CD14-positive monocyte (primary cell): ENCODE data around the gene HDAC4. TPM values are rescaled to one million over a fixed set of nuclear protein-coding genes. Genes with fewer than 3 reads are reported as not detected.

Experiments used
- DNase-seq, 3 donors: peaks; one replicate each; pipeline ENCODE4 v3.0.0-alpha.2; 2011 to 2022
- H2AFZ ChIP-seq: 2 replicates; pipeline ENCODE4 v1.6.0; 2012; ENCODE audit warnings: mild to moderate bottlenecking, low read depth, low read length, inconsistent platforms; ENCODE audit not compliant: insufficient read depth, poor library complexity, severe bottlenecking
- H3K27ac ChIP-seq, 2 donors: 1 replicate in 1 of 2; 2 replicates in 1 of 2; pipeline ENCODE4 v1.5.1; 2012 to 2013; ENCODE audit warnings: low read length in 2 of 2, control low read depth in 1 of 2, inconsistent platforms in 1 of 2, low read depth in 1 of 2, mild to moderate bottlenecking in 1 of 2
- H3K27me3 ChIP-seq, 2 donors: one replicate each; pipeline versions ENCODE4 v1.6.0 to v1.6.1; 2011 to 2013; ENCODE audit warnings: low read length in 2 of 2; ENCODE audit not compliant: control insufficient read depth in 2 of 2, insufficient read depth in 2 of 2
- H3K36me3 ChIP-seq, 2 donors: replicated peaks in 1 of 2; 1 replicate in 1 of 2; 2 replicates in 1 of 2; pipeline versions ENCODE4 v1.5.1 to v1.6.1; 2012 to 2013; ENCODE audit warnings: low read length in 2 of 2, control low read depth in 1 of 2, inconsistent platforms in 1 of 2, mild to moderate bottlenecking in 1 of 2; ENCODE audit not compliant: insufficient read depth in 2 of 2, control insufficient read depth in 1 of 2
- H3K4me1 ChIP-seq, 2 donors: 1 replicate in 1 of 2; 2 replicates in 1 of 2; pipeline versions ENCODE4 v1.5.1 to v1.6.1; 2012 to 2013; ENCODE audit warnings: low read length in 2 of 2, control low read depth in 1 of 2, inconsistent platforms in 1 of 2, mild to moderate bottlenecking in 1 of 2, moderate library complexity in 1 of 2; ENCODE audit not compliant: insufficient read depth in 2 of 2, control insufficient read depth in 1 of 2
- H3K4me2 ChIP-seq: replicated peaks from 2 replicates; pipeline ENCODE3; 2012; ENCODE audit warnings: low read length, moderate library complexity, mild to moderate bottlenecking; ENCODE audit not compliant: poor library complexity, severe bottlenecking; ENCODE audit errors: extremely low read depth
- H3K4me3 ChIP-seq, 3 experiments: fragments of 200-600 bp in 1 of 3; sonication (generic) in 1 of 3; replicated peaks in 1 of 3; 1 replicate in 2 of 3; 2 replicates in 1 of 3; pipeline ENCODE4 v1.5.1; 2011 to 2013; ENCODE audit warnings: low read length in 3 of 3, mild to moderate bottlenecking in 3 of 3, control low read depth in 2 of 3, low read depth in 2 of 3, inconsistent platforms in 1 of 3, moderate library complexity in 1 of 3
- H3K79me2 ChIP-seq: 2 replicates; pipeline ENCODE4 v1.6.0; 2012; ENCODE audit warnings: mild to moderate bottlenecking, control low read depth, inconsistent platforms, low read length, moderate library complexity; ENCODE audit not compliant: insufficient read depth
- H3K9ac ChIP-seq: 2 replicates; pipeline ENCODE4 v1.6.0; 2017; ENCODE audit warnings: low read length, mild to moderate bottlenecking; ENCODE audit not compliant: insufficient read depth, poor library complexity, severe bottlenecking
- H3K9me3 ChIP-seq, 2 donors: replicated peaks in 1 of 2; 1 replicate in 1 of 2; 2 replicates in 1 of 2; pipeline versions ENCODE4 v1.5.1 to v1.6.1; 2012 to 2013; ENCODE audit warnings: low read length in 2 of 2, control low read depth in 1 of 2; ENCODE audit not compliant: control insufficient read depth in 1 of 2, insufficient read depth in 1 of 2
- H4K20me1 ChIP-seq: 2 replicates; pipeline ENCODE4 v1.6.0; 2012; ENCODE audit warnings: mild to moderate bottlenecking, low read length, control low read depth, moderate library complexity; ENCODE audit not compliant: insufficient read depth
- H3K27ac Mint-ChIP-seq, 7 donors: one replicate each; pipeline ENCODE4 v1.8.0; 2020; ENCODE audit warnings: mild to moderate bottlenecking in 7 of 7, mixed read lengths in 7 of 7, moderate library complexity in 6 of 7, inconsistent platforms in 2 of 7
- H3K27me3 Mint-ChIP-seq, 3 donors: one replicate each; pipeline ENCODE4 v1.8.0; 2021 to 2022; ENCODE audit warnings: low read depth in 3 of 3, mild to moderate bottlenecking in 3 of 3, mixed read lengths in 3 of 3, moderate library complexity in 3 of 3, inconsistent platforms in 1 of 3
- H3K36me3 Mint-ChIP-seq, 2 donors: one replicate each; pipeline ENCODE4 v1.8.0; 2020; ENCODE audit warnings: mixed read lengths in 2 of 2, inconsistent platforms in 1 of 2, mild to moderate bottlenecking in 1 of 2
- H3K4me1 Mint-ChIP-seq: one replicate; pipeline ENCODE4 v1.8.0; 2020; ENCODE audit warnings: mild to moderate bottlenecking, mixed read lengths
- H3K4me3 Mint-ChIP-seq, 2 donors: one replicate each; pipeline ENCODE4 v1.8.0; 2020; ENCODE audit warnings: mild to moderate bottlenecking in 2 of 2, mixed read lengths in 2 of 2, moderate library complexity in 1 of 2
- H3K9me3 Mint-ChIP-seq, 7 donors: one replicate each; pipeline ENCODE4 v1.8.0; 2020 to 2022; ENCODE audit warnings: mixed read lengths in 7 of 7, mild to moderate bottlenecking in 6 of 7, moderate library complexity in 6 of 7, inconsistent platforms in 2 of 7
- CTCF ChIP-seq: fragments of 200-600 bp; IDR thresholded peaks from one replicate; pipeline ENCODE4 v1.8.0; 2022; ENCODE audit warnings: antibody characterized with exemption, mild to moderate bottlenecking
- WGBS: methylation state at CpG from one replicate; pipeline ENCODE4 v1.1.5; 2013; ENCODE audit warnings: missing lambda C conversion rate; ENCODE audit not compliant: insufficient coverage; 5-methylcytosine and 5-hydroxymethylcytosine counted together
- intact Hi-C, 2 donors: fragments of 100-400 bp; cut with micrococcal nuclease; formaldehyde crosslinking; loops; one replicate each; pipeline versions ENCODE4 v1.15.0 to v1.15.1; 2023
- polyA plus RNA-seq, 3 donors: library from polyadenylated mRNA; depleted of rRNA in 1 of 3; unstranded in 2 of 3; stranded (reverse) in 1 of 3; fragments of 300-500 nt in 2 of 3; fragments of >200 nt in 1 of 3; fragmentation: Illumina TruSeq in 2 of 3; gene quantifications; 1 replicate in 2 of 3; 2 replicates in 1 of 3; pipeline ENCODE4 v1.2.3, GENCODE V29; 2012 to 2021

Gene HDAC4
- polyA plus RNA-seq, 3 donors: 3.3 to 23.0 (median 4.5) TPM

DNA sequence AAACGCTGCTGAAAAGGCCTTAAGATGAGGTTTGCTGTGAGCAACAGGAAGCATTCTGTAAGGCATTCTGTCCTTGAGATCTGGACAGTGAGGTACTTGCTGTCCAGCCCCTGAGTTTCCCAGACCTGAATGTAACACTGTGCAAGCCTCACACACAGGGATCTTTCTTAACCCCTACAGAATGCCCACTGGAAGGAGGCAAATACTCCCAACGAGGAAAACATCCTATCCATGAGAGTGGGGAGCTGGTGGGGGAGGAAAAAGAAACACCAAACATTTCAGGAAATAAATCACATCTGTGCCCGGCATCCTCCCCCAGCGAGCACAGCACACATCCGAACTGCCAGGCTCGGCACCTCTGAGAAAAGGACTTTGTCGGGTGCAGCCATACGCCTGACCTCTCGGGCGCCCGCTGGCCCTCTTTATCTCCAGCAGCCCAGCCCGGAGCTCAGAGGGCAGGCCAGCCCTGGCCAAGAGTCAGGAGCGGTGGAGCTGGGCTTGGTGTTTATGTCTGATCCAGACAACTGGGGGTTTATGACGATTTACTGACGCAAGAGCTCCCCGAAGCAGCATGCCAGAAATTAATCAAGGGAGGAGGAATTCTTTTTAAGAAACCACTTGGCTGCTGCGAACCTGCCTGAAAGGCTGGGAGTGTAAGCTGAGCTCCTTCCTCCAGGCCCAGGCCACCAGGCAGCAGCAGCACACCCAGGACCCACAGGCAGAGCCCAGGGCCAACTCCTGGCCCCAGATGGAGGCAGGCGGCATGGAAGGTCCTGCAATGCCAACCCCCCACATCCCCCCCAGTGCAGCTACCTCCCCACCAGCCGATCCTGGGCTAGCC is 72.2 kb downstream of the HDAC4 start:
- no peak overlapping the region for H3K4me3 Mint-ChIP-seq
- peaks cover 0 to 5% of the 10 kb centered on the region in 2 donors for H3K4me1 ChIP-seq
- H3K27me3 Mint-ChIP-seq: peaks cover 0 to 1% (median 0%) of the 10 kb centered on the region in 3 donors

More for the DNA sequence above, 72.2 kb downstream of the HDAC4 start:
- Histone ChIP-seq H3K27ac (peak overlapping the region in 1 of 2 donors; percentile 26), H3K79me2 (peaks cover 96% of the 10 kb centered on the region), H3K27me3 (no peaks in the 10 kb centered on the region), H3K4me3 (no peak overlapping the region), H3K9ac (peak overlapping the region; percentile 7), H3K9me3 (no peaks in the 10 kb centered on the region), H3K36me3 (peaks cover 3 to 15% of the 10 kb centered on the region in 2 donors), H3K4me2 (no peak overlapping the region), H4K20me1 (peaks cover 6% of the 10 kb centered on the region), H2AFZ (no peak overlapping the region)
- peaks cover 15% of the 10 kb centered on the region for H3K4me1 Mint-ChIP-seq
- peak overlapping the region in 2 of 7 donors; percentile 11 to 15 for H3K27ac Mint-ChIP-seq
- no peaks in the 10 kb centered on the region for H3K9me3 Mint-ChIP-seq
- H3K36me3 Mint-ChIP-seq: peaks cover 36 to 38% of the 10 kb centered on the region in 2 donors
- DNase-seq: no peak
- TF ChIP-seq CTCF: no peak
- intact Hi-C loops: no loop called here
- WGBS: 74% methylated on average over 16 of the region's 19 CpGs
